HepG2 (cell line): ENCODE results near the gene IGIP. TPM values are rescaled to one million over a fixed set of nuclear protein-coding genes. Genes with fewer than 3 reads are reported as not detected.

Source experiments
- ATF2 ChIP-seq: sonication (generic); formaldehyde crosslinking; IDR thresholded peaks from 2 replicates; pipeline ENCODE4 v1.4.0; 2020; ENCODE audit warnings: missing genetic modification reagents
- ATRX ChIP-seq: sonication (generic); formaldehyde crosslinking; IDR thresholded peaks from 2 replicates; pipeline ENCODE4 v1.4.0; 2020; ENCODE audit warnings: missing genetic modification reagents, borderline replicate concordance
- FOXJ3 ChIP-seq: sonication (generic); formaldehyde crosslinking; IDR thresholded peaks from 2 replicates; pipeline ENCODE4 v1.4.0; 2020; ENCODE audit warnings: missing genetic modification reagents, mild to moderate bottlenecking, borderline replicate concordance
- GABPA ChIP-seq, 2 experiments: IDR thresholded peaks; 2 replicates each; pipeline ENCODE4 v1.6.1; 2011 to 2016; ENCODE audit warnings: low read depth in 2 of 2, low read length in 1 of 2, missing biosample characterization in 1 of 2, missing genetic modification characterization in 1 of 2
- GATAD1 ChIP-seq: IDR thresholded peaks from 2 replicates; pipeline ENCODE4 v1.6.1; 2016; ENCODE audit warnings: missing genetic modification reagents, missing compliant biosample characterization
- GPN1 ChIP-seq: sonication (generic); formaldehyde crosslinking; IDR thresholded peaks from 2 replicates; pipeline ENCODE4 v1.5.1; 2020; ENCODE audit warnings: missing genetic modification reagents, borderline replicate concordance
- HMGA1 ChIP-seq: sonication (generic); formaldehyde crosslinking; conservative IDR thresholded peaks from 2 replicates; pipeline ENCODE4 v1.4.0; 2020; ENCODE audit warnings: missing genetic modification reagents
- HNF4A ChIP-seq: sonication (generic); formaldehyde crosslinking; IDR thresholded peaks from 2 replicates; pipeline ENCODE4 v1.4.0; 2020; ENCODE audit warnings: missing genetic modification reagents
- IKZF4 ChIP-seq: sonication (generic); formaldehyde crosslinking; IDR thresholded peaks from 2 replicates; pipeline ENCODE4 v1.5.1; 2020; ENCODE audit warnings: borderline replicate concordance, mild to moderate bottlenecking, low read depth, missing genetic modification reagents; ENCODE audit errors: not compliant biosample characterization
- ISX ChIP-seq: sonication (generic); formaldehyde crosslinking; conservative IDR thresholded peaks from 2 replicates; pipeline ENCODE4 v1.5.0; 2020; ENCODE audit warnings: missing genetic modification reagents
- KDM5B ChIP-seq: sonication (generic); formaldehyde crosslinking; IDR thresholded peaks from 2 replicates; pipeline ENCODE4 v1.4.0; 2020; ENCODE audit warnings: missing genetic modification reagents, mild to moderate bottlenecking, borderline replicate concordance
- KLF11 ChIP-seq: IDR thresholded peaks from 2 replicates; pipeline ENCODE4 v1.6.1; 2016; ENCODE audit warnings: missing compliant biosample characterization
- MAZ ChIP-seq, 2 experiments: sonication (generic) in 1 of 2; formaldehyde crosslinking in 1 of 2; IDR thresholded peaks; 2 replicates each; pipeline versions ENCODE4 v1.5.0 to v1.6.1; 2012 to 2020; ENCODE audit warnings: low read depth in 2 of 2, mild to moderate bottlenecking in 2 of 2, borderline replicate concordance in 1 of 2, improper control_type of control experiment in 1 of 2, low read length in 1 of 2, missing genetic modification reagents in 1 of 2, moderate library complexity in 1 of 2
- MED8 ChIP-seq: sonication (generic); formaldehyde crosslinking; IDR thresholded peaks from 2 replicates; pipeline ENCODE4 v1.8.1; 2023; ENCODE audit warnings: mild to moderate bottlenecking, missing genetic modification reagents; ENCODE audit not compliant: insufficient replicate concordance
- NONO ChIP-seq, 2 experiments: fragments of 450-650 bp in 1 of 2; sonication (generic) in 1 of 2; formaldehyde crosslinking in 1 of 2; IDR thresholded peaks in 1 of 2; conservative IDR thresholded peaks in 1 of 2; 2 replicates each; pipeline versions ENCODE4 v1.6.1 to v1.8.0; 2017 to 2022; ENCODE audit warnings: mild to moderate bottlenecking in 1 of 2, missing genetic modification reagents in 1 of 2, moderate library complexity in 1 of 2
- NR1H2 ChIP-seq: sonication (generic); formaldehyde crosslinking; IDR thresholded peaks from 2 replicates; pipeline ENCODE4 v1.8.1; 2022; ENCODE audit warnings: low read depth, missing genetic modification reagents, borderline replicate concordance
- NR2C2 ChIP-seq: sonication (generic); formaldehyde crosslinking; IDR thresholded peaks from 2 replicates; pipeline ENCODE4 v1.4.0; 2020; ENCODE audit warnings: missing genetic modification reagents, mild to moderate bottlenecking, moderate library complexity, borderline replicate concordance
- PHF20 ChIP-seq: sonication (generic); formaldehyde crosslinking; IDR thresholded peaks from 2 replicates; pipeline ENCODE4 v1.5.0; 2020; ENCODE audit warnings: mild to moderate bottlenecking, missing genetic modification reagents
- RXRA ChIP-seq: sonication (generic); formaldehyde crosslinking; IDR thresholded peaks from 2 replicates; pipeline ENCODE4 v1.5.1; 2020; ENCODE audit warnings: missing genetic modification reagents
- SMYD3 ChIP-seq: sonication (generic); formaldehyde crosslinking; IDR thresholded peaks from 2 replicates; pipeline ENCODE4 v1.8.1; 2023; ENCODE audit warnings: mild to moderate bottlenecking, missing genetic modification reagents
- SRF ChIP-seq: IDR thresholded peaks from 2 replicates; pipeline ENCODE4 v1.6.1; 2011; ENCODE audit warnings: mild to moderate bottlenecking, low read depth, low read length, moderate library complexity
- WIZ ChIP-seq: sonication (generic); formaldehyde crosslinking; IDR thresholded peaks from 2 replicates; pipeline ENCODE4 v1.5.1; 2020; ENCODE audit warnings: mild to moderate bottlenecking, missing genetic modification reagents
- ZFY ChIP-seq: sonication (generic); formaldehyde crosslinking; IDR thresholded peaks from 2 replicates; pipeline ENCODE4 v1.4.0; 2020; ENCODE audit warnings: missing genetic modification reagents
- ZMYM2 ChIP-seq: sonication (generic); formaldehyde crosslinking; IDR thresholded peaks from 2 replicates; pipeline ENCODE4 v1.8.0; 2022; ENCODE audit warnings: mild to moderate bottlenecking, missing genetic modification reagents
- ZNF282 ChIP-seq: fragments of 450-650 bp; IDR thresholded peaks from 2 replicates; pipeline ENCODE4 v1.6.1; 2018; ENCODE audit not compliant: partially characterized antibody
- ZNF329 ChIP-seq: sonication (generic); formaldehyde crosslinking; IDR thresholded peaks from 2 replicates; pipeline ENCODE4 v1.9.0; 2021; ENCODE audit warnings: low read depth, mild to moderate bottlenecking, missing genetic modification reagents
- ZNF432 ChIP-seq: sonication (generic); formaldehyde crosslinking; IDR thresholded peaks from 2 replicates; pipeline ENCODE4 v1.5.0; 2020; ENCODE audit warnings: missing genetic modification reagents, mild to moderate bottlenecking, borderline replicate concordance
- ZNF768 ChIP-seq: sonication (generic); formaldehyde crosslinking; IDR thresholded peaks from 2 replicates; pipeline ENCODE4 v1.4.0; 2020; ENCODE audit warnings: missing genetic modification reagents
- polyA plus RNA-seq, 8 experiments: library from polyadenylated mRNA; depleted of rRNA in 3 of 8; stranded (reverse) in 7 of 8; unstranded in 1 of 8; fragments of >200 nt; fragmentation: Illumina TruSeq in 4 of 8; extraction: Trizol in 4 of 8; gene quantifications; 2 replicates each; pipeline versions ENCODE4 v1.2.1 to v1.2.3, GENCODE V29; 2011 to 2016; ENCODE audit warnings: low read depth in 4 of 8, missing spikeins in 1 of 8, mixed read lengths in 1 of 8; ENCODE audit not compliant: insufficient read depth in 1 of 8
- total RNA-seq, 5 experiments: library from RNA; depleted of rRNA; stranded (reverse); fragments of >200 nt; fragmentation: Illumina TruSeq; extraction: Trizol; gene quantifications; 2 replicates each; pipeline ENCODE4 v1.2.3, GENCODE V29; 2016; ENCODE audit warnings: low read depth in 1 of 5
- TF ChIP-seq, protein P1 (sequence below): sonication (generic); formaldehyde crosslinking; IDR thresholded peaks from 2 replicates; pipeline ENCODE4 v1.8.1; 2023; ENCODE audit warnings: mild to moderate bottlenecking, missing genetic modification reagents

IGIP gene
- total and polyA plus RNA-seq, 2 of the 13 experiments (the other 11 are each of a cell fraction or from before 2014, with no cell fraction given): 1.7 to 2.1 TPM

DNA sequence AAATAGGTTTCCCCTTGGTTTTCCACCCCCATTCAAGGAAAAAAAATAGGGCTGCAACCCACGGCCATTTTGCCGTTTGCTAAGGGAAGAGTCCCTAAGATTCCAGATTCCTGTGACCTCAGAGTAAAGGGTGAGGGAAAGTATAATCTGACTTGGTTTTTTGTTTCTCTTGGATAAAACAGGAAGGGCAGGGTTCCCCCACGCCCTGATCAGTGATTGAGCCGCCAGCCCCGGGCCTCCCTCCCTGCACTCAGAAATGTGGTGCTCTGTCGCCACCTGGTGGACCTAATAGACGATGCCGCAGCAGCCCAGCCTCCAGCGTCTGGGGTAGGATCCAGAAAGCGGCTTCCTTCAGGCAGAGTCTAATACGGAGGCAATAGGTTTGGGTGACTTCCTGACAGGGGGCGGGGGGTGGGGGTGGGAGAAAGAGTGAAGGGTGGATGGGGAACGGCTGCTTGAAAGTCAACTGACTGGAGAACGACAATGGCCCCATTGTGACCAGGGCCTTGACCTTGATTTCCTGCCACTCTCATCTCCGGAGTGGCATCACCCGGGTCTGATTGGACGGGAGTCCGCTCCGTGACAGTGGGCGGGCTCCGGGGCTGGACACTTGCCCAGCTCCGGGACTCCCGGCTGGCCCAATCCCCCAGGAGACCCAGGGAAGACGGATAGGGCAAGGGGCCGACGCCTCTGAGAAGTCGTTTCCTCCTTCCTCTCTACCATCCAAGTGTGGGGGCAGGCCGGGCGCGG is 31.5 kb downstream of the IGIP start (continued):
- no peak for TF ChIP-seq ZNF282
- no peak for TF ChIP-seq SRF
- TF ChIP-seq SMYD3 (CRISPR knock-in tag): no peak
- no peak for TF ChIP-seq ATRX (CRISPR knock-in tag)
- no peak for TF ChIP-seq ATF2
- peak; percentile 27; the same call in 1 of the 2 replicates for TF ChIP-seq GATAD1 (CRISPR knock-in tag)
- no peak for TF ChIP-seq ISX
- TF ChIP-seq MED8: no peak
- 0 out of 2 replicates have a peak, but pooled peaks have one; percentile 36 for TF ChIP-seq NR2C2 (CRISPR knock-in tag)
- TF ChIP-seq ZMYM2 (CRISPR knock-in tag): no peak
- no peak for TF ChIP-seq FOXJ3 (CRISPR knock-in tag)
- no peak for TF ChIP-seq KDM5B (CRISPR knock-in tag)
- TF ChIP-seq RXRA (CRISPR knock-in tag): 0 out of 2 replicates have a peak, but pooled peaks have one; percentile 53
- no peak for TF ChIP-seq KLF11
- no peak for TF ChIP-seq GABPA (IDR thresholded peaks at IDR 0.05; ENCODE audit: low read depth, low read length)
- no peak for TF ChIP-seq GABPA (CRISPR knock-in tag; IDR thresholded peaks at IDR 0.05; ENCODE audit: low read depth)
- TF ChIP-seq GPN1 (CRISPR knock-in tag): no peak
- no peak for TF ChIP-seq ZNF432 (CRISPR knock-in tag)
- peak; percentile 53; the same call in 1 of the 2 replicates for TF ChIP-seq ZNF768 (CRISPR knock-in tag)
- TF ChIP-seq IKZF4: no peak
- TF ChIP-seq WIZ (CRISPR knock-in tag): no peak
- TF ChIP-seq NR1H2: no peak
- no peak for TF ChIP-seq MAZ (IDR thresholded peaks at IDR 0.05; ENCODE audit: borderline replicate concordance, low read depth, low read length)
- TF ChIP-seq MAZ (CRISPR knock-in tag; IDR thresholded peaks at IDR 0.05; ENCODE audit: low read depth): 0 out of 2 replicates have a peak, but pooled peaks have one; percentile 31
- TF ChIP-seq NONO (IDR thresholded peaks at IDR 0.05): no peak
- TF ChIP-seq NONO (CRISPR knock-in tag; conservative IDR thresholded peaks at IDR 0.05): 0 out of 2 replicates have a peak, but pooled peaks have one; percentile 48
- TF ChIP-seq HMGA1: no peak
- TF ChIP-seq, protein P1, sequence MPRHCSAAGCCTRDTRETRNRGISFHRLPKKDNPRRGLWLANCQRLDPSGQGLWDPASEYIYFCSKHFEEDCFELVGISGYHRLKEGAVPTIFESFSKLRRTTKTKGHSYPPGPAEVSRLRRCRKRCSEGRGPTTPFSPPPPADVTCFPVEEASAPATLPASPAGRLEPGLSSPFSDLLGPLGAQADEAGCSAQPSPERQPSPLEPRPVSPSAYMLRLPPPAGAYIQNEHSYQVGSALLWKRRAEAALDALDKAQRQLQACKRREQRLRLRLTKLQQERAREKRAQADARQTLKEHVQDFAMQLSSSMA: no peak
- TF ChIP-seq ZFY (CRISPR knock-in tag): peak; percentile 26; the same call in 1 of the 2 replicates
- TF ChIP-seq HNF4A (CRISPR knock-in tag): no peak
- TF ChIP-seq PHF20: no peak
- no peak for TF ChIP-seq ZNF329 (CRISPR knock-in tag)
